Endothelial cell of umbilical vein (primary cell): ENCODE results near the gene ARMH1. TPM values are rescaled to one million over a fixed set of nuclear protein-coding genes. Genes with fewer than 3 reads are reported as not detected.

Source experiments
- BruUV-seq: library from RNA; stranded (reverse); fragments of 400-500 nt; replicated peaks from 2 replicates; lab custom pipeline; 2021; lab: Mats Ljungman, UMichigan
- CTCF ChIA-PET: fragments of 300-600, 350-600 bp; sonication (Branson Sonifier 250); formaldehyde crosslinking; loops from one replicate; lab custom pipeline; 2021; ENCODE audit warnings: antibody characterized with exemption, inconsistent platforms; lab: Charles Lee
- POLR2A ChIA-PET: fragments of 300-600, 350-600 bp; sonication (Branson Sonifier 250); formaldehyde crosslinking; loops from one replicate; lab custom pipeline; 2021; ENCODE audit warnings: antibody characterized with exemption, inconsistent platforms; lab: Charles Lee
- DNase-seq: peaks from one replicate; pipeline ENCODE4 v3.0.0-alpha.2; 2011; ENCODE audit warnings: low read depth, low spot score
- FAIRE-seq: peaks from 2 replicates; lab custom pipeline; 2011; peaks lifted over from hg19 to GRCh38; lab: Jason Lieb, UNC
- H2AFZ ChIP-seq: 2 replicates; pipeline ENCODE4 v1.6.0; 2012; ENCODE audit warnings: low read depth, low read length, control low read depth, inconsistent platforms
- H3K27ac ChIP-seq: 2 replicates; pipeline ENCODE4 v1.5.1; 2011; ENCODE audit warnings: low read depth, mild to moderate bottlenecking, control low read depth, low read length, moderate library complexity; ENCODE audit not compliant: insufficient read depth
- H3K27me3 ChIP-seq, 2 experiments: 2 replicates each; pipeline versions ENCODE4 v1.6.0 to v1.6.1; 2011; ENCODE audit warnings: low read length in 2 of 2, mixed read lengths in 1 of 2; ENCODE audit not compliant: control insufficient read depth in 2 of 2, insufficient read depth in 2 of 2
- H3K36me3 ChIP-seq, 2 experiments: 2 replicates in 1 of 2; 3 replicates in 1 of 2; pipeline ENCODE4 v1.5.1; 2011; ENCODE audit warnings: low read length in 2 of 2, mild to moderate bottlenecking in 1 of 2, moderate library complexity in 1 of 2; ENCODE audit not compliant: control insufficient read depth in 2 of 2, insufficient read depth in 2 of 2; ENCODE audit errors: extremely low read depth in 1 of 2
- H3K4me1 ChIP-seq: 3 replicates; pipeline ENCODE4 v1.5.1; 2011; ENCODE audit warnings: mild to moderate bottlenecking, low read length; ENCODE audit not compliant: control insufficient read depth, insufficient read depth; ENCODE audit errors: extremely low read depth
- H3K4me2 ChIP-seq: 2 replicates; pipeline ENCODE4 v1.6.1; 2011; ENCODE audit warnings: low read length, control low read depth, mixed read lengths; ENCODE audit not compliant: insufficient read depth
- H3K4me3 ChIP-seq, 3 experiments: fragments of 200-600 bp in 1 of 3; sonication (generic), shearing (Covaris generic) in 1 of 3; replicated peaks in 1 of 3; 2 replicates each; pipeline ENCODE4 v1.5.1; 2011 to 2016; ENCODE audit warnings: control low read depth in 3 of 3, low read length in 3 of 3, mild to moderate bottlenecking in 2 of 3, inconsistent platforms in 1 of 3, low read depth in 1 of 3, moderate library complexity in 1 of 3; ENCODE audit not compliant: insufficient read depth in 1 of 3
- H3K79me2 ChIP-seq: 2 replicates; pipeline ENCODE4 v1.6.0; 2012; ENCODE audit warnings: low read length, inconsistent platforms; ENCODE audit not compliant: control insufficient read depth, insufficient read depth
- H3K9ac ChIP-seq: replicated peaks from 2 replicates; pipeline ENCODE3; 2011; ENCODE audit warnings: low read length, control low read depth; ENCODE audit not compliant: insufficient read depth; ENCODE audit errors: extremely low read depth
- H3K9me1 ChIP-seq: replicated peaks from 3 replicates; pipeline ENCODE4 v1.6.0; 2011; ENCODE audit warnings: mild to moderate bottlenecking, low read length; ENCODE audit not compliant: control insufficient read depth, insufficient read depth; ENCODE audit errors: extremely low read depth
- H3K9me3 ChIP-seq: replicated peaks from 2 replicates; pipeline ENCODE4 v1.5.1; 2012; ENCODE audit warnings: low read length, inconsistent platforms; ENCODE audit not compliant: control insufficient read depth, insufficient read depth
- H4K20me1 ChIP-seq: replicated peaks from 2 replicates; pipeline ENCODE3; 2011; ENCODE audit warnings: mild to moderate bottlenecking, low read length; ENCODE audit not compliant: control insufficient read depth, insufficient read depth; ENCODE audit errors: extremely low read depth
- EZH2 ChIP-seq: IDR thresholded peaks from 2 replicates; pipeline ENCODE4 v1.6.1; 2012; ENCODE audit warnings: borderline replicate concordance, low read depth, mild to moderate bottlenecking, moderate library complexity, low read length, inconsistent platforms; ENCODE audit not compliant: severe bottlenecking
- FOS ChIP-seq: IDR thresholded peaks from 2 replicates; pipeline ENCODE4 v1.6.1; 2011; ENCODE audit warnings: mild to moderate bottlenecking, low read length, moderate library complexity, borderline replicate concordance; ENCODE audit not compliant: insufficient read depth
- GATA2 ChIP-seq: IDR thresholded peaks from 2 replicates; pipeline ENCODE4 v1.7.0; 2011; ENCODE audit warnings: low read depth, mild to moderate bottlenecking, moderate library complexity, mixed read lengths, low read length; ENCODE audit not compliant: insufficient read length, insufficient read depth
- JUN ChIP-seq: IDR thresholded peaks from 2 replicates; pipeline ENCODE4 v1.6.1; 2011; ENCODE audit warnings: borderline replicate concordance, low read depth; ENCODE audit not compliant: insufficient read length, insufficient read depth
- MYC ChIP-seq: IDR thresholded peaks from one replicate; pipeline ENCODE4 v1.6.1; 2011; ENCODE audit warnings: mild to moderate bottlenecking, low read depth, low read length
- POLR2A ChIP-seq: IDR thresholded peaks from 2 replicates; pipeline ENCODE4 v1.6.1; 2012; ENCODE audit warnings: low read depth, mild to moderate bottlenecking, control low read depth, low read length
- POLR2AphosphoS5 ChIP-seq: IDR thresholded peaks from 2 replicates; pipeline ENCODE4 v1.6.1; 2012; ENCODE audit warnings: low read depth, mild to moderate bottlenecking, control low read depth, low read length, moderate library complexity; ENCODE audit not compliant: insufficient read depth
- dilution Hi-C: fragments of 300-500 bp; cut with MboI; formaldehyde crosslinking; loops from one replicate; pipeline ENCODE4 v1.15.0; 2019; ENCODE audit warnings: low sequenced_read_pairs; ENCODE audit not compliant: extremely low pct_ligation_motif_present
- intact Hi-C: fragments of 100-400 bp; cut with micrococcal nuclease; formaldehyde crosslinking; loops from one replicate; pipeline ENCODE4 v1.10.0; 2022
- polyA plus RNA-seq, 4 experiments: library from polyadenylated mRNA; depleted of rRNA in 3 of 4; stranded (reverse) in 3 of 4; unstranded in 1 of 4; fragments of >200 nt; gene quantifications; 2 replicates each; pipeline versions ENCODE4 v1.2.1 to v1.2.3, GENCODE V29; 2011 to 2012; ENCODE audit warnings: missing spikeins in 1 of 4
- total RNA-seq: library from RNA; stranded (reverse); gene quantifications from 2 replicates; pipeline ENCODE4 v1.2.3, GENCODE V29; 2021
- TF ChIP-seq, protein P1 (sequence below), 2 donors: IDR thresholded peaks; 1 replicate in 1 of 2; 2 replicates in 1 of 2; pipeline ENCODE4 v1.5.1; 2011; ENCODE audit warnings: low read length in 2 of 2, mild to moderate bottlenecking in 2 of 2, moderate library complexity in 2 of 2, control low read depth in 1 of 2, inconsistent platforms in 1 of 2, low read depth in 1 of 2; ENCODE audit not compliant: insufficient read depth in 1 of 2; ENCODE audit errors: extremely low read depth in 1 of 2
- TF ChIP-seq, protein P2 (sequence below): IDR thresholded peaks from 2 replicates; pipeline ENCODE4 v1.6.1; 2011; ENCODE audit not compliant: insufficient read depth, insufficient read length

The ARMH1 gene
- total and polyA plus RNA-seq, 2 donors (not counting 3 experiments of a cell fraction or from before 2014, with no cell fraction given): 0.17 TPM; not detected in 1

DNA sequence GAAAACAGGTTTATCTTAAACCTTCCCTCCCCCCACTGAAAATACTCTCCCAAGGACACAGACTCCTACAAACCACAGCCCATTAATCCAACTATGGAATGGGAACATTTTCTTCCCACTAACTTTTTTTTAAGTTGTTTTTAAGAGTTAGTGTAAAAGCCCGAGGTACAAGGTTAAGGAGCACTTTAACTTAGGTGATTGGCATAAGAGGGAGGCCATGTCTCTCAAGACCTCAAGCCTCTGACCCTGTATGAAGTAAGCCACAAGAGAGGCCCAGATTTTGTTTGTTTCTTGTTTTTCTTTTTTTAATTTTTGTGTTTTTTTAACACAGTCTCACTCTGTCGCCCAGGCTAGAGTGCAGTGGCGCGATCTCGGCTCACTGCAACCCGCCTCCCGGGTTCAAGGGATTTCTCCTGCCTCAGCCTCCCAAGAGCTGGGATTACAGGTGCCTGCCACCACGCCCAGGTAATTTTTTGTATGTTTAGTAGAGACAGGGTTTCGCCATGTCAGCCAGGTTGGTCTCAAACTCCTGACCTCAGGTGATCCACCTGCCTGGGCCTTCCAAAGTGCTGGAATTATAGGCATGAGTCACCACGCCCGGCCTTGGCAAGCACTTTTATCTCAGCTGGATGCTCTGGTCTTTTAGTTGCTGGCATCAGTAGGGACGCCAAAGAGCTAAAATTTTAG is 14.4 kb downstream of the ARMH1 start:
- Histone ChIP-seq H3K4me3 (no peak overlapping the region), H2AFZ (no peak overlapping the region), H3K9ac (no peak overlapping the region), H3K36me3 (no peaks in the 10 kb centered on the region), H3K4me1 (no peaks in the 10 kb centered on the region), H3K9me3 (no peaks in the 10 kb centered on the region), H3K27me3 (peaks cover 5 to 11% of the 10 kb centered on the region in 2 experiments), H3K27ac (no peak overlapping the region), H3K79me2 (no peaks in the 10 kb centered on the region), H3K4me2 (no peak overlapping the region), H3K9me1 (no peaks in the 10 kb centered on the region), H4K20me1 (no peaks in the 10 kb centered on the region)
- dilution Hi-C loops: no loop called here
- TF ChIP-seq, protein P1, sequence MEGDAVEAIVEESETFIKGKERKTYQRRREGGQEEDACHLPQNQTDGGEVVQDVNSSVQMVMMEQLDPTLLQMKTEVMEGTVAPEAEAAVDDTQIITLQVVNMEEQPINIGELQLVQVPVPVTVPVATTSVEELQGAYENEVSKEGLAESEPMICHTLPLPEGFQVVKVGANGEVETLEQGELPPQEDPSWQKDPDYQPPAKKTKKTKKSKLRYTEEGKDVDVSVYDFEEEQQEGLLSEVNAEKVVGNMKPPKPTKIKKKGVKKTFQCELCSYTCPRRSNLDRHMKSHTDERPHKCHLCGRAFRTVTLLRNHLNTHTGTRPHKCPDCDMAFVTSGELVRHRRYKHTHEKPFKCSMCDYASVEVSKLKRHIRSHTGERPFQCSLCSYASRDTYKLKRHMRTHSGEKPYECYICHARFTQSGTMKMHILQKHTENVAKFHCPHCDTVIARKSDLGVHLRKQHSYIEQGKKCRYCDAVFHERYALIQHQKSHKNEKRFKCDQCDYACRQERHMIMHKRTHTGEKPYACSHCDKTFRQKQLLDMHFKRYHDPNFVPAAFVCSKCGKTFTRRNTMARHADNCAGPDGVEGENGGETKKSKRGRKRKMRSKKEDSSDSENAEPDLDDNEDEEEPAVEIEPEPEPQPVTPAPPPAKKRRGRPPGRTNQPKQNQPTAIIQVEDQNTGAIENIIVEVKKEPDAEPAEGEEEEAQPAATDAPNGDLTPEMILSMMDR (IDR thresholded peaks at IDR 0.05; ENCODE audit: extremely low read depth in 1 of 2, insufficient read depth in 1 of 2, low read depth in 1 of 2, low read length in 2 of 2): no peak
- no peak for TF ChIP-seq POLR2A
- TF ChIP-seq JUN: no peak
- no peak for TF ChIP-seq GATA2
- no peak for TF ChIP-seq EZH2
- TF ChIP-seq POLR2AphosphoS5: no peak
- no peak for TF ChIP-seq FOS
- TF ChIP-seq, protein P2, sequence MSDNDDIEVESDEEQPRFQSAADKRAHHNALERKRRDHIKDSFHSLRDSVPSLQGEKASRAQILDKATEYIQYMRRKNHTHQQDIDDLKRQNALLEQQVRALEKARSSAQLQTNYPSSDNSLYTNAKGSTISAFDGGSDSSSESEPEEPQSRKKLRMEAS: no peak
- TF ChIP-seq MYC: no peak
- no TSS peak for BruUV-seq
- POLR2A ChIA-PET: no interaction called here
- DNase-seq (no peak), FAIRE-seq (no peak)
- CTCF ChIA-PET: no interaction called here
- intact Hi-C loops: no loop called here
